HUES64 (cell line): ENCODE data around the gene KCNN1.
"Not testable (repeated sequence)": the region's sequence is repeated elsewhere in the genome, so short reads cannot be mapped to it uniquely, and the experiment has no call there.

Source experiments
- H3K27ac ChIP-seq: 2 replicates; pipeline ENCODE4 v1.7.0; 2013; ENCODE audit warnings: low read depth, low read length, inconsistent platforms
- H3K27me3 ChIP-seq: 2 replicates; pipeline ENCODE4 v1.6.1; 2013; ENCODE audit warnings: mild to moderate bottlenecking, low read length; ENCODE audit not compliant: insufficient read depth
- H3K36me3 ChIP-seq: 2 replicates; pipeline ENCODE4 v1.6.1; 2013; ENCODE audit warnings: mild to moderate bottlenecking, low read length; ENCODE audit not compliant: insufficient read depth
- H3K4me1 ChIP-seq: 2 replicates; pipeline ENCODE4 v1.6.1; 2013; ENCODE audit warnings: mild to moderate bottlenecking, low read length, moderate library complexity; ENCODE audit not compliant: insufficient read depth
- H3K4me3 ChIP-seq: 2 replicates; pipeline ENCODE4 v1.5.1; 2013; ENCODE audit warnings: mild to moderate bottlenecking, low read length, moderate library complexity
- H3K9ac ChIP-seq: 2 replicates; pipeline ENCODE4 v1.6.1; 2013; ENCODE audit warnings: mild to moderate bottlenecking, low read depth, low read length
- H3K9me3 ChIP-seq: 2 replicates; pipeline ENCODE4 v1.6.1; 2013; ENCODE audit warnings: low read depth, low read length; ENCODE audit not compliant: insufficient read depth
- WGBS: fragments of 150-250, 120-280 bp; methylation state at CpG from one replicate; pipeline ENCODE4 v1.1.7; 2013; ENCODE audit warnings: missing lambda C conversion rate; 5-methylcytosine and 5-hydroxymethylcytosine counted together

Gene KCNN1

GRCh38 chr19:18020212-18021085 lies 53.5 kb downstream of the KCNN1 start:
- H3K4me3 ChIP-seq: no peak overlapping the region
- H3K9me3 ChIP-seq: no peaks in the 10 kb centered on the region
- WGBS: 94% methylated on average over 14 of the region's 16 CpGs
- no peaks in the 10 kb centered on the region for H3K36me3 ChIP-seq
- no peak overlapping the region for H3K27ac ChIP-seq
- no peaks in the 10 kb centered on the region for H3K4me1 ChIP-seq
- H3K9ac ChIP-seq: no peak overlapping the region
- H3K27me3 ChIP-seq: no peaks in the 10 kb centered on the region

- no peak overlapping the region for H3K4me3 ChIP-seq
- H3K27me3 ChIP-seq: no peaks in the 10 kb centered on the region
- no peaks in the 10 kb centered on the region for H3K9me3 ChIP-seq
- 96% methylated on average over 21 of the region's 21 CpGs for WGBS
- H3K36me3 ChIP-seq: no peaks in the 10 kb centered on the region
- H3K9ac ChIP-seq: no peak overlapping the region
- H3K27ac ChIP-seq: no peak overlapping the region
- no peaks in the 10 kb centered on the region for H3K4me1 ChIP-seq
These were observed 54.3 kb downstream of the KCNN1 start for GRCh38 chr19:18021121-18021755.

GRCh38 chr19:18023622-18024251 lies 56.8 kb downstream of the KCNN1 start:
- H3K4me3 ChIP-seq: no peak overlapping the region; the same call in 1 of the 2 replicates
- H3K9ac ChIP-seq: no peak overlapping the region
- 88% methylated on average over 23 of the region's 23 CpGs for WGBS
- H3K36me3 ChIP-seq: no peaks in the 10 kb centered on the region
- H3K4me1 ChIP-seq: no peaks in the 10 kb centered on the region
- H3K9me3 ChIP-seq: no peaks in the 10 kb centered on the region
- no peaks in the 10 kb centered on the region for H3K27me3 ChIP-seq
- H3K27ac ChIP-seq: no peak overlapping the region

GRCh38 chr19:18027151-18027550 lies 60.2 kb downstream of the KCNN1 start:
- WGBS: 89% methylated on average over 4 of the region's 4 CpGs
- H3K27ac ChIP-seq: no peak overlapping the region
- no peaks in the 10 kb centered on the region for H3K27me3 ChIP-seq

GRCh38 chr19:18029617-18030338 lies 62.9 kb downstream of the KCNN1 start:
- no peak overlapping the region for H3K9ac ChIP-seq
- WGBS: 89% methylated on average over 8 of the region's 8 CpGs
- H3K36me3 ChIP-seq: no peaks in the 10 kb centered on the region
- no peak overlapping the region for H3K27ac ChIP-seq
- H3K9me3 ChIP-seq: no peaks in the 10 kb centered on the region
- H3K27me3 ChIP-seq: no peaks in the 10 kb centered on the region
- no peak overlapping the region for H3K4me3 ChIP-seq
- no peaks in the 10 kb centered on the region for H3K4me1 ChIP-seq

More at GRCh38 chr19:18027151-18027550, 60.2 kb downstream of the KCNN1 start:
- H3K36me3 ChIP-seq: no peaks in the 10 kb centered on the region
- no peak overlapping the region for H3K9ac ChIP-seq
- no peak overlapping the region for H3K4me3 ChIP-seq
- H3K9me3 ChIP-seq: no peaks in the 10 kb centered on the region
- no peaks in the 10 kb centered on the region for H3K4me1 ChIP-seq

- not testable (repeated sequence) for H3K36me3 ChIP-seq, H3K4me1 ChIP-seq, H3K9ac ChIP-seq, H3K27me3 ChIP-seq, H3K27ac ChIP-seq, H3K4me3 ChIP-seq, H3K9me3 ChIP-seq
- 91% methylated on average over 5 of the region's 5 CpGs for WGBS
These were observed 64.5 kb downstream of the KCNN1 start for GRCh38 chr19:18031401-18031800.

- not testable (repeated sequence) for H3K27ac ChIP-seq, H3K4me1 ChIP-seq, H3K27me3 ChIP-seq, H3K9ac ChIP-seq, H3K4me3 ChIP-seq, H3K36me3 ChIP-seq, H3K9me3 ChIP-seq
- 90% methylated on average over 2 of the region's 2 CpGs for WGBS
These were observed 65.2 kb downstream of the KCNN1 start for GRCh38 chr19:18032102-18032501.

GRCh38 chr19:18041054-18041453 lies 74.1 kb downstream of the KCNN1 start:
- 0 out of 2 replicates have a peak, but pooled peaks cover 3% of the 10 kb centered on the region for H3K4me1 ChIP-seq

GRCh38 chr19:18043676-18044075 lies 76.8 kb downstream of the KCNN1 start:
- Histone ChIP-seq H3K9ac (no peak overlapping the region), H3K9me3 (no peaks in the 10 kb centered on the region), H3K4me3 (no peak overlapping the region), H3K36me3 (no peaks in the 10 kb centered on the region), H3K4me1 (0 out of 2 replicates have a peak, but pooled peaks cover 3% of the 10 kb centered on the region), H3K27me3 (no peaks in the 10 kb centered on the region), H3K27ac (no peak overlapping the region)
- WGBS: 97% methylated on average over 3 of the region's 3 CpGs

More at GRCh38 chr19:18041054-18041453, 74.1 kb downstream of the KCNN1 start:
- no peak overlapping the region for H3K9ac ChIP-seq
- H3K9me3 ChIP-seq: no peaks in the 10 kb centered on the region
- H3K27me3 ChIP-seq: no peaks in the 10 kb centered on the region
- no peak overlapping the region for H3K4me3 ChIP-seq
- WGBS: 96% methylated on average over 2 of the region's 2 CpGs
- H3K27ac ChIP-seq: no peak overlapping the region
- no peaks in the 10 kb centered on the region for H3K36me3 ChIP-seq

GRCh38 chr19:18044825-18045304 lies 78.0 kb downstream of the KCNN1 start:
- Histone ChIP-seq H3K4me3 (no peak overlapping the region), H3K36me3 (no peaks in the 10 kb centered on the region), H3K27me3 (no peaks in the 10 kb centered on the region), H3K27ac (no peak overlapping the region), H3K9ac (peak overlapping the region; percentile 30; the same call in 1 of the 2 replicates), H3K9me3 (no peaks in the 10 kb centered on the region), H3K4me1 (0 out of 2 replicates have a peak, but pooled peaks cover 3% of the 10 kb centered on the region)
- WGBS: 56% methylated on average over 11 of the region's 12 CpGs
